ENCODE data around the gene ARRB2. TPM values are rescaled to one million over a fixed set of nuclear protein-coding genes. Genes with fewer than 3 reads are reported as not detected.

ARRB2 gene
- total and polyA plus RNA-seq, 2 of the 13 experiments (the other 11 are each of a cell fraction or from before 2014, with no cell fraction given), result 21.5 to 49.2 TPM

GRCh38 chr17:4759776-4760236 is 49.4 kb downstream of the ARRB2 start:
- peaks cover 66% of the 10 kb centered on the region for H3K4me1 ChIP-seq (ENCODE audit: insufficient read depth, low read length)
- ATAC-seq, result peak; percentile 98
- no peak overlapping the region for H3K4me3 ChIP-seq (replicated peaks in 1 of 3; ENCODE audit: insufficient read depth in 1 of 3, low read depth in 2 of 3, low read length in 3 of 3)
- H3K27me3 ChIP-seq (ENCODE audit: control insufficient read depth in 1 of 2, insufficient read depth in 2 of 2, low read length in 2 of 2), result no peaks in the 10 kb centered on the region
- POLR2A ChIA-PET, result interaction anchor here (1.0 to 1.3 kb wide), 2 partner anchors 12 to 29 kb away, joined by 3 to 11 read pairs; partner anchors contain the start of genes GLTPD2 and TM4SF5
- no peak overlapping the region for H2AFZ ChIP-seq (ENCODE audit: low read length)
- H3K9me3 ChIP-seq (ENCODE audit: low read length), result no peaks in the 10 kb centered on the region
- H4K20me1 ChIP-seq (ENCODE audit: insufficient read depth, low read length), result no peaks in the 10 kb centered on the region
- H3K79me2 ChIP-seq (ENCODE audit: insufficient read depth, low read length), result no peaks in the 10 kb centered on the region
- intact Hi-C loops (cut with micrococcal nuclease; ENCODE audit: unreplicated experiment), result loop anchor here (2.0 kb wide), 1 partner anchor 29 kb away; the partner anchor contains the start of gene GLTPD2
- WGBS (ENCODE audit: low lambda C conversion rate), result 1% methylated on average over 10 of the region's 10 CpGs
- in situ Hi-C loops (cut with HindIII; ENCODE audit: extremely low pct_ligation_motif_present, low pct_unique_long_range_greater_than_20kb), result no loop called here
- H3K36me3 ChIP-seq (replicated peaks in 1 of 2; ENCODE audit: control insufficient read depth in 1 of 2, insufficient read depth in 2 of 2, low read length in 2 of 2), result no peaks in the 10 kb centered on the region
- H3K4me2 ChIP-seq (ENCODE audit: low read depth, low read length), result peak overlapping the region; percentile 32; the same call in 1 of the 2 replicates
- FAIRE-seq, result peak; percentile 93
- DNase-seq (ENCODE audit: low spot score), result peak; percentile 100
- H3K9ac ChIP-seq (ENCODE audit: insufficient read depth, low read depth, low read length), result peak overlapping the region; percentile 12; the same call in 1 of the 2 replicates
- CTCF ChIA-PET (ENCODE audit: low intra/inter-chr PET ratio, low total read pairs), result no interaction called here
- peak overlapping the region; percentile 95 for H3K27ac ChIP-seq (ENCODE audit: extremely low read length, insufficient read depth, low read length)
- BruUV-seq (replicated peaks), result no TSS peak
- TF ChIP-seq ZHX2 (IDR thresholded peaks at IDR 0.05; ENCODE audit: low read depth) (0 out of 2 replicates have a peak, but pooled peaks have one; percentile 49), ZHX2 (CRISPR knock-in tag; IDR thresholded peaks at IDR 0.05; ENCODE audit: borderline replicate concordance) (no peak), PAF1 (CRISPR knock-in tag; IDR thresholded peaks at IDR 0.05) (no peak), ZFP82 (CRISPR knock-in tag; IDR thresholded peaks at IDR 0.05; ENCODE audit: borderline replicate concordance) (0 out of 2 replicates have a peak, but pooled peaks have one; percentile 17), HMGXB4 (CRISPR knock-in tag; IDR thresholded peaks at IDR 0.05; ENCODE audit: borderline replicate concordance in 1 of 2, low read depth in 1 of 2) (peak in 1 of 2 experiments; percentile 61; a peak in 2 of 4 replicates), ZNF180 (CRISPR knock-in tag; IDR thresholded peaks at IDR 0.05; ENCODE audit: borderline replicate concordance, low read depth) (no peak), ZNF414 (CRISPR knock-in tag; IDR thresholded peaks at IDR 0.05) (0 out of 2 replicates have a peak, but pooled peaks have one; percentile 58), ZNF589 (CRISPR knock-in tag; conservative IDR thresholded peaks at IDR 0.05) (0 out of 2 replicates have a peak, but pooled peaks have one; percentile 79)

All from HepG2 (cell line).